HCT116 (cell line): ENCODE results near the gene PGBD5. TPM values are rescaled to one million over a fixed set of nuclear protein-coding genes. Genes with fewer than 3 reads are reported as not detected.

Source experiments
- ATAC-seq: fragments of 200-7000 bp; cut with Tn5 transposase; 2 replicates; pipeline ENCODE4 v1.9.1; 2020; ENCODE audit warnings: mild to moderate bottlenecking, moderate library complexity
- BruUV-seq: library from RNA; stranded (reverse); fragments of 400-500 nt; replicated peaks from 2 replicates; lab custom pipeline; 2021; lab: Mats Ljungman, UMichigan
- CTCF ChIA-PET: fragments of 300-600 bp; sonication (Branson Sonifier 250); formaldehyde crosslinking; loops from one replicate; lab custom pipeline; 2021; ENCODE audit warnings: antibody characterized with exemption; lab: Charles Lee
- POLR2A ChIA-PET: fragments of 300-600, 350-600 bp; sonication (Branson Sonifier 250); formaldehyde crosslinking; loops from one replicate; lab custom pipeline; 2021; ENCODE audit warnings: antibody characterized with exemption; lab: Charles Lee
- RAD21 ChIA-PET, 2 experiments: fragments of 300-600 bp; sonication (Branson Sonifier 250); formaldehyde crosslinking; loops; one replicate each; lab custom pipeline; 2023; ENCODE audit warnings: low total read pairs in 2 of 2; ENCODE audit not compliant: uncharacterized antibody in 2 of 2, unreplicated experiment in 2 of 2, low non-redundant PET in 1 of 2; lab: Charles Lee
- DNase-seq: peaks from one replicate; pipeline ENCODE4 v3.0.0-alpha.2; 2010; ENCODE audit warnings: low read depth, low spot score
- H2AFZ ChIP-seq: fragments of 200-600 bp; shearing (Covaris generic), sonication (generic); 2 replicates; pipeline ENCODE4 v1.6.1; 2017; ENCODE audit warnings: low read depth, mixed run types, mixed read lengths, antibody characterized with exemption, low read length; ENCODE audit not compliant: poor library complexity, severe bottlenecking
- H3K27ac ChIP-seq: 2 replicates; pipeline ENCODE4 v1.5.1; 2012; ENCODE audit warnings: low read depth, low read length
- H3K27me3 ChIP-seq: fragments of 200-600 bp; sonication (generic); 2 replicates; pipeline ENCODE4 v1.6.1; 2016; ENCODE audit warnings: mixed run types, low read length, mixed read lengths; ENCODE audit not compliant: insufficient read depth
- H3K36me3 ChIP-seq, 2 experiments: fragments of 200-500 bp in 1 of 2; fragments of 200-600 bp in 1 of 2; sonication (Bioruptor generic) in 1 of 2; sonication (generic) in 1 of 2; 2 replicates each; pipeline versions ENCODE4 v1.5.1 to v1.6.1; 2014 to 2016; ENCODE audit warnings: low read length in 2 of 2, inconsistent platforms in 1 of 2, mixed read lengths in 1 of 2, mixed run types in 1 of 2; ENCODE audit not compliant: insufficient read depth in 2 of 2, control insufficient read depth in 1 of 2
- H3K4me1 ChIP-seq, 2 experiments: fragments of 200-600 bp in 1 of 2; sonication (generic) in 1 of 2; 2 replicates each; pipeline versions ENCODE4 v1.5.1 to v1.6.1; 2012 to 2017; ENCODE audit warnings: low read length in 2 of 2, inconsistent platforms in 1 of 2, mild to moderate bottlenecking in 1 of 2, mixed read lengths in 1 of 2, mixed run types in 1 of 2, moderate library complexity in 1 of 2; ENCODE audit not compliant: insufficient read depth in 2 of 2, control insufficient read depth in 1 of 2
- H3K4me2 ChIP-seq: fragments of 200-600 bp; sonication (generic); 2 replicates; pipeline ENCODE4 v1.6.1; 2017; ENCODE audit warnings: mixed run types, low read length, mixed read lengths
- H3K4me3 ChIP-seq, 2 experiments: fragments of 200-600 bp in 1 of 2; sonication (generic) in 1 of 2; replicated peaks in 1 of 2; 2 replicates each; pipeline ENCODE4 v1.5.1; 2011 to 2016; ENCODE audit warnings: low read length in 2 of 2, control low read depth in 1 of 2, low read depth in 1 of 2, mild to moderate bottlenecking in 1 of 2, mixed read lengths in 1 of 2, mixed run types in 1 of 2
- H3K79me2 ChIP-seq: fragments of 200-600 bp; sonication (generic); 2 replicates; pipeline ENCODE4 v1.6.1; 2017; ENCODE audit warnings: mild to moderate bottlenecking, mixed run types, low read length, moderate library complexity, mixed read lengths; ENCODE audit not compliant: insufficient read depth
- H3K9ac ChIP-seq: fragments of 200-600 bp; sonication (generic); 2 replicates; pipeline ENCODE4 v1.6.1; 2016; ENCODE audit warnings: low read length, mixed read lengths
- H3K9me2 ChIP-seq: fragments of 200-600 bp; sonication (generic), shearing (Covaris generic); 2 replicates; pipeline ENCODE4 v1.6.1; 2017; ENCODE audit warnings: mixed run types, mild to moderate bottlenecking, moderate library complexity; ENCODE audit not compliant: insufficient read depth
- H3K9me3 ChIP-seq, 2 experiments: fragments of 200-500 bp in 1 of 2; fragments of 200-600 bp in 1 of 2; sonication (Bioruptor generic) in 1 of 2; sonication (generic) in 1 of 2; 2 replicates each; pipeline ENCODE4 v1.6.1; 2014 to 2017; ENCODE audit warnings: low read length in 2 of 2, mixed read lengths in 2 of 2, inconsistent platforms in 1 of 2, low read depth in 1 of 2, mild to moderate bottlenecking in 1 of 2, mixed run types in 1 of 2, moderate library complexity in 1 of 2; ENCODE audit not compliant: control insufficient read depth in 1 of 2, insufficient read depth in 1 of 2
- H4K20me1 ChIP-seq: fragments of 200-600 bp; sonication (generic), shearing (Covaris generic); 2 replicates; pipeline ENCODE4 v1.6.1; 2017; ENCODE audit warnings: mixed run types, mild to moderate bottlenecking, moderate library complexity; ENCODE audit not compliant: insufficient read depth
- CBX3 ChIP-seq: IDR thresholded peaks from 2 replicates; pipeline ENCODE4 v1.6.1; 2012; ENCODE audit warnings: low read depth
- EGR1 ChIP-seq: IDR thresholded peaks from 2 replicates; pipeline ENCODE4 v1.6.1; 2012; ENCODE audit warnings: low read depth
- EZH2 ChIP-seq: fragments of 200-600 bp; sonication (generic); IDR thresholded peaks from 2 replicates; pipeline ENCODE4 v1.6.1; 2017; ENCODE audit warnings: antibody characterized with exemption, mixed run types
- EZH2phosphoT487 ChIP-seq: fragments of 200-600 bp; IDR thresholded peaks from 2 replicates; pipeline ENCODE4 v1.6.1; 2018; ENCODE audit warnings: antibody characterized with exemption, borderline replicate concordance
- JUND ChIP-seq: IDR thresholded peaks from 2 replicates; pipeline ENCODE4 v1.6.1; 2012
- MAX ChIP-seq: IDR thresholded peaks from 2 replicates; pipeline ENCODE4 v1.6.1; 2012
- POLR2AphosphoS5 ChIP-seq: IDR thresholded peaks from 2 replicates; pipeline ENCODE4 v1.6.1; 2011; ENCODE audit warnings: mild to moderate bottlenecking, low read depth, low read length, moderate library complexity
- REST ChIP-seq: IDR thresholded peaks from 2 replicates; pipeline ENCODE4 v1.6.1; 2012; ENCODE audit warnings: low read depth
- intact Hi-C: fragments of 100-400 bp; cut with micrococcal nuclease; formaldehyde crosslinking; loops from 2 replicates; pipeline ENCODE4 v1.10.0; 2022
- total RNA-seq: library from RNA; stranded (reverse); gene quantifications from one replicate; pipeline ENCODE4 v1.2.1, GENCODE V29; 2021; ENCODE audit not compliant: unreplicated experiment

Gene PGBD5
- total RNA-seq, 1 experiment from 2014 or later, result 0.27 TPM

- DNase-seq (no peak), ATAC-seq (no peak)
- Histone ChIP-seq H3K27me3 (0 out of 2 replicates have a peak, but pooled peaks cover 7% of the 10 kb centered on the region), H4K20me1 (no peaks in the 10 kb centered on the region), H3K9ac (no peak overlapping the region), H3K79me2 (no peaks in the 10 kb centered on the region), H3K4me1 (no peaks in the 10 kb centered on the region), H3K9me3 (no peaks in the 10 kb centered on the region), H3K4me3 (no peak overlapping the region), H3K27ac (no peak overlapping the region), H3K36me3 (no peaks in the 10 kb centered on the region), H3K4me2 (no peak overlapping the region), H2AFZ (no peak overlapping the region), H3K9me2 (no peaks in the 10 kb centered on the region)
- TF ChIP-seq EGR1 (no peak), EZH2 (no peak), EZH2phosphoT487 (no peak), MAX (no peak), JUND (no peak), REST (no peak), POLR2AphosphoS5 (no peak), CBX3 (no peak)
- ChIA-PET RAD21 (no interaction called here), CTCF (no interaction called here), POLR2A (no interaction called here)
- BruUV-seq, result no TSS peak
- intact Hi-C loops, result no loop called here
These were observed 109.0 kb downstream of the PGBD5 start for GRCh38 chr1:230316864-230317745.
